A549 (cell line): ENCODE data around the gene MCRS1. TPM values are rescaled to one million over a fixed set of nuclear protein-coding genes. Genes with fewer than 3 reads are reported as not detected.

Source experiments
- ATAC-seq, 2 experiments: fragments of 200-7000 bp in 1 of 2; fragments of >200 bp in 1 of 2; cut with Nextera tagmentation in 1 of 2; cut with Tn5 transposase in 1 of 2; 3 replicates each; pipeline versions ENCODE4 v1.8.0 to v1.9.1; 2018 to 2020; ENCODE audit warnings: mild to moderate bottlenecking in 1 of 2, moderate library complexity in 1 of 2
- CTCF ChIA-PET: fragments of 300-600 bp; sonication (Branson Sonifier 250); formaldehyde crosslinking; extraction: SDS; loops from one replicate; lab custom pipeline; 2021; ENCODE audit warnings: antibody characterized with exemption, inconsistent platforms; lab: Yijun Ruan, JAX
- POLR2A ChIA-PET: fragments of 350-600 bp; formaldehyde crosslinking; extraction: SDS; loops from one replicate; lab custom pipeline; 2021; ENCODE audit warnings: antibody characterized with exemption, inconsistent platforms; lab: Yijun Ruan, JAX
- DNase-seq, 2 experiments: peaks; one replicate each; pipeline versions ENCODE4 v3.0.0 to v3.0.0-alpha.2; 2011 to 2016; ENCODE audit warnings: low read depth in 1 of 2, low spot score in 1 of 2
- FAIRE-seq: peaks from 2 replicates; lab custom pipeline; 2011; peaks lifted over from hg19 to GRCh38; lab: Jason Lieb, UNC
- H3K27ac ChIP-seq, 2 experiments: fragments of >200 bp; sonication (Bioruptor Twin); formaldehyde crosslinking; 3 replicates each; pipeline ENCODE4 v1.5.1; 2016 to 2017
- H3K4me1 ChIP-seq: fragments of >200 bp; sonication (Bioruptor Twin); formaldehyde crosslinking; 3 replicates; pipeline ENCODE4 v1.6.1; 2016
- H3K4me2 ChIP-seq: fragments of >200 bp; sonication (Bioruptor Twin); formaldehyde crosslinking; 3 replicates; pipeline ENCODE4 v1.6.1; 2016
- H3K4me3 ChIP-seq: fragments of >200 bp; sonication (Bioruptor Twin); formaldehyde crosslinking; 3 replicates; pipeline ENCODE4 v1.5.1; 2016
- H3K9me3 ChIP-seq: fragments of >200 bp; sonication (Bioruptor Twin); formaldehyde crosslinking; 3 replicates; pipeline ENCODE4 v1.6.1; 2016
- CTCF ChIP-seq: fragments of >200 bp; sonication (Bioruptor Twin); formaldehyde crosslinking; IDR thresholded peaks from 3 replicates; pipeline ENCODE4 v1.5.1; 2016
- E2F6 ChIP-seq: IDR thresholded peaks from 2 replicates; pipeline ENCODE4 v1.6.1; 2012; ENCODE audit warnings: low read depth, borderline replicate concordance
- GATA3 ChIP-seq: IDR thresholded peaks from 2 replicates; pipeline ENCODE4 v1.6.1; 2012; ENCODE audit warnings: borderline replicate concordance
- HEYL ChIP-seq: fragments of 250-450 bp; sonication (Bioruptor Pico); IDR thresholded peaks from 2 replicates; pipeline ENCODE4 v1.8.0; 2021; ENCODE audit warnings: mild to moderate bottlenecking, moderate library complexity
- HOXA7 ChIP-seq: fragments of 250-450 bp; sonication (Bioruptor Pico); IDR thresholded peaks from 2 replicates; pipeline ENCODE4 v1.5.0; 2020; ENCODE audit warnings: mild to moderate bottlenecking, moderate library complexity
- HOXB5 ChIP-seq: fragments of 250-450 bp; sonication (Bioruptor Pico); IDR thresholded peaks from 2 replicates; pipeline ENCODE4 v1.5.0; 2020; ENCODE audit warnings: mild to moderate bottlenecking, moderate library complexity
- KDM5A ChIP-seq: fragments of 200-600 bp; sonication (generic); IDR thresholded peaks from 2 replicates; pipeline ENCODE4 v1.6.1; 2016; ENCODE audit warnings: antibody characterized with exemption, mild to moderate bottlenecking
- MYC ChIP-seq: IDR thresholded peaks from 2 replicates; pipeline ENCODE4 v1.6.1; 2012; ENCODE audit warnings: mild to moderate bottlenecking, inconsistent platforms, low read length, improper control_type of control experiment, borderline replicate concordance
- NFE2L2 ChIP-seq: fragments of 150-350 bp; conservative IDR thresholded peaks from 2 replicates; pipeline ENCODE4 v1.6.1; 2014; ENCODE audit warnings: low read length
- NR3C1 ChIP-seq: fragments of >200 bp; sonication (Bioruptor Twin); formaldehyde crosslinking; IDR thresholded peaks from 3 replicates; pipeline ENCODE4 v1.6.1; 2017
- PHF8 ChIP-seq: fragments of 200-600 bp; sonication (generic); IDR thresholded peaks from 2 replicates; pipeline ENCODE4 v1.6.1; 2016; ENCODE audit warnings: low read depth, mild to moderate bottlenecking, antibody characterized with exemption, moderate library complexity, borderline replicate concordance
- POLR2A ChIP-seq: IDR thresholded peaks from 2 replicates; pipeline ENCODE4 v1.6.1; 2012; ENCODE audit warnings: mild to moderate bottlenecking, low read length
- POLR2AphosphoS2 ChIP-seq: conservative IDR thresholded peaks from 2 replicates; pipeline ENCODE4 v1.6.1; 2012; ENCODE audit warnings: low read length, improper control_type of control experiment, inconsistent platforms
- RAD21 ChIP-seq, 2 experiments: fragments of >200 bp in 1 of 2; sonication (Bioruptor Twin) in 1 of 2; formaldehyde crosslinking in 1 of 2; IDR thresholded peaks in 1 of 2; conservative IDR thresholded peaks in 1 of 2; 2 replicates in 1 of 2; 3 replicates in 1 of 2; pipeline ENCODE4 v1.6.1; 2012 to 2018; ENCODE audit warnings: inconsistent platforms in 1 of 2
- RARB ChIP-seq: fragments of 250-450 bp; sonication (Bioruptor Pico); IDR thresholded peaks from 2 replicates; pipeline ENCODE4 v1.8.0; 2021; ENCODE audit warnings: mild to moderate bottlenecking, moderate library complexity
- SMC3 ChIP-seq: fragments of >200 bp; sonication (Bioruptor Twin); formaldehyde crosslinking; IDR thresholded peaks from 3 replicates; pipeline ENCODE4 v1.6.1; 2018; ENCODE audit warnings: inconsistent platforms
- USF2 ChIP-seq: fragments of 450-650 bp; IDR thresholded peaks from 2 replicates; pipeline ENCODE4 v1.6.1; 2014; ENCODE audit warnings: antibody characterized with exemption
- ZC3H11A ChIP-seq: fragments of 450-650 bp; IDR thresholded peaks from 2 replicates; pipeline ENCODE4 v1.6.1; 2014; ENCODE audit warnings: antibody characterized with exemption, mild to moderate bottlenecking
- ZNF302 ChIP-seq: fragments of 250-450 bp; sonication (Bioruptor Pico); IDR thresholded peaks from 2 replicates; pipeline ENCODE4 v1.9.0; 2021; ENCODE audit warnings: inconsistent platforms, mild to moderate bottlenecking, moderate library complexity
- ZSCAN20 ChIP-seq: fragments of 250-450 bp; sonication (Bioruptor Pico); IDR thresholded peaks from 2 replicates; pipeline ENCODE4 v1.8.0; 2022; ENCODE audit warnings: mild to moderate bottlenecking, moderate library complexity
- WGBS: methylation state at CpG from one replicate; pipeline ENCODE4 v1.1.6; 2017; ENCODE audit errors: missing lambda C conversion rate; 5-methylcytosine and 5-hydroxymethylcytosine counted together
- polyA plus RNA-seq, 4 experiments: library from polyadenylated mRNA; depleted of rRNA in 3 of 4; stranded (reverse); fragments of >200 nt; fragmentation: RNase III in 1 of 4; extraction: RNeasy Plus Mini Kit Qiagen cat#74134 plus additional on column Dnase treatment in 1 of 4; gene quantifications; 2 replicates in 3 of 4; 3 replicates in 1 of 4; pipeline ENCODE4 v1.2.3, GENCODE V29; 2011 to 2017

The MCRS1 gene
- polyA plus RNA-seq, 2 of the 4 experiments (the other 2 are of a cell fraction), result 64.1 to 68.5 TPM

- FAIRE-seq, result no peak
- ATAC-seq, result no peak
- H3K4me1 ChIP-seq, result no peaks in the 10 kb centered on the region
- WGBS, result 100% methylated on average over 1 of the region's 1 CpG
- H3K9me3 ChIP-seq, result no peaks in the 10 kb centered on the region
- ChIA-PET POLR2A (no interaction called here), CTCF (interaction anchor here (0.8 to 4.7 kb wide), 7 partner anchors 23 to 272 kb away, joined by 3 to 19 read pairs (median 4); partner anchors contain the start of gene TMBIM6)
- no peak for DNase-seq
- H3K4me3 ChIP-seq, result no peak overlapping the region
- TF ChIP-seq POLR2A, result no peak
- no peak for TF ChIP-seq USF2
- TF ChIP-seq ZNF302, result no peak
- no peak for TF ChIP-seq POLR2AphosphoS2
- no peak for TF ChIP-seq NR3C1
- TF ChIP-seq NFE2L2, result no peak
- no peak for TF ChIP-seq PHF8
- TF ChIP-seq RAD21 (conservative IDR thresholded peaks at IDR 0.05 in 1 of 2, IDR thresholded peaks at IDR 0.05 in 1 of 2), result no peak
- no peak for TF ChIP-seq ZSCAN20
- no peak for TF ChIP-seq CTCF
- TF ChIP-seq RARB, result no peak
- TF ChIP-seq SMC3, result no peak
- TF ChIP-seq HEYL (CRISPR knock-in tag), result no peak
- H3K27ac ChIP-seq, result no peak overlapping the region
- H3K4me2 ChIP-seq, result no peak overlapping the region
These were observed 35.8 kb upstream of the MCRS1 start for GRCh38 chr12:49603721-49604120.

GRCh38 chr12:49599961-49600360, 32.0 kb upstream of the MCRS1 start:
- CTCF ChIA-PET, result interaction anchor here (1.0 to 2.4 kb wide), 6 partner anchors 15 to 252 kb away, joined by 3 to 12 read pairs (median 4); partner anchors contain the start of gene PRPF40B
- Histone ChIP-seq H3K27ac (no peak overlapping the region), H3K9me3 (no peaks in the 10 kb centered on the region), H3K4me2 (no peak overlapping the region), H3K4me1 (no peaks in the 10 kb centered on the region), H3K4me3 (no peak overlapping the region)
- TF ChIP-seq HOXA7 (CRISPR knock-in tag) (no peak), HEYL (CRISPR knock-in tag) (no peak), E2F6 (no peak), RARB (no peak), GATA3 (no peak), MYC (no peak), KDM5A (no peak), USF2 (no peak)
- FAIRE-seq (no peak), ATAC-seq (no peak), DNase-seq (no peak)
- whole genome bisulfite sequencing, result 93% methylated on average over 8 of the region's 8 CpGs
- POLR2A ChIA-PET, result no interaction called here

GRCh38 chr12:49598527-49598926, 30.6 kb upstream of the MCRS1 start:
- no peak for FAIRE-seq
- H3K4me3 ChIP-seq, result no peak overlapping the region
- no peak overlapping the region for H3K4me2 ChIP-seq
- no peaks in the 10 kb centered on the region for H3K4me1 ChIP-seq
- TF ChIP-seq ZC3H11A (no peak), HOXB5 (CRISPR knock-in tag) (no peak)
- H3K27ac ChIP-seq, result no peak overlapping the region
- CTCF ChIA-PET, result interaction anchor here (0.8 kb wide), 2 partner anchors 38 to 180 kb away, joined by 3 read pairs; no protein-coding TSS in a partner anchor
- H3K9me3 ChIP-seq, result no peaks in the 10 kb centered on the region
- no peak for ATAC-seq
- 85% methylated on average over 10 of the region's 10 CpGs for WGBS
- POLR2A ChIA-PET, result no interaction called here
- DNase-seq, result no peak
